Choroid plexus epithelial cell (primary cell): ENCODE results near the gene IFT122.

Experiments used
- DNase-seq: peaks from one replicate; pipeline ENCODE4 v3.0.0-alpha.2; 2010; ENCODE audit warnings: low read depth
- H3K4me3 ChIP-seq: 2 replicates; pipeline ENCODE4 v1.5.1; 2011; ENCODE audit warnings: low read depth, mild to moderate bottlenecking, control low read depth, low read length, moderate library complexity
- CTCF ChIP-seq: conservative IDR thresholded peaks from 2 replicates; pipeline ENCODE4 v1.5.1; 2011; ENCODE audit warnings: low read depth, mild to moderate bottlenecking, control low read depth, inconsistent platforms, low read length, moderate library complexity

IFT122 gene

GRCh38 chr3:129553719-129554118 is 113.7 kb downstream of the IFT122 start:
- DNase-seq: no peak
- no peak overlapping the region for H3K4me3 ChIP-seq
- no peak for TF ChIP-seq CTCF

GRCh38 chr3:129554356-129555152 is 114.5 kb downstream of the IFT122 start:
- peak; percentile 54 for DNase-seq

GRCh38 chr3:129555153-129555550 is 115.1 kb downstream of the IFT122 start:
- no peak for DNase-seq
- H3K4me3 ChIP-seq: no peak overlapping the region
- TF ChIP-seq CTCF: no peak

More at GRCh38 chr3:129554356-129555152, 114.5 kb downstream of the IFT122 start:
- no peak for TF ChIP-seq CTCF
- H3K4me3 ChIP-seq: no peak overlapping the region

GRCh38 chr3:129555616-129556357 is 115.8 kb downstream of the IFT122 start:
- TF ChIP-seq CTCF: no peak
- no peak overlapping the region for H3K4me3 ChIP-seq
- peak; percentile 63 for DNase-seq

GRCh38 chr3:129556358-129556695 is 116.3 kb downstream of the IFT122 start:
- no peak for DNase-seq
- no peak for TF ChIP-seq CTCF
- H3K4me3 ChIP-seq: no peak overlapping the region

GRCh38 chr3:129556890-129557547 is 117.0 kb downstream of the IFT122 start:
- no peak for TF ChIP-seq CTCF
- no peak for DNase-seq
- H3K4me3 ChIP-seq: no peak overlapping the region

- H3K4me3 ChIP-seq: no peak overlapping the region
- DNase-seq: no peak
- no peak for TF ChIP-seq CTCF
Observed at GRCh38 chr3:129557548-129557894, 117.5 kb downstream of the IFT122 start.
